HG02943 (cell line): ENCODE results near the gene CATSPERZ.

Experiments used
- ATAC-seq: cut with Tn5 transposase; IDR thresholded peaks from one replicate; pipeline ENCODE4 v1.9.1; 2021; ENCODE audit warnings: mild to moderate bottlenecking, low read depth, moderate library complexity; ENCODE audit not compliant: unreplicated experiment

The CATSPERZ gene, protein sequence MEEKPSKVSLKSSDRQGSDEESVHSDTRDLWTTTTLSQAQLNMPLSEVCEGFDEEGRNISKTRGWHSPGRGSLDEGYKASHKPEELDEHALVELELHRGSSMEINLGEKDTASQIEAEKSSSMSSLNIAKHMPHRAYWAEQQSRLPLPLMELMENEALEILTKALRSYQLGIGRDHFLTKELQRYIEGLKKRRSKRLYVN

DNA sequence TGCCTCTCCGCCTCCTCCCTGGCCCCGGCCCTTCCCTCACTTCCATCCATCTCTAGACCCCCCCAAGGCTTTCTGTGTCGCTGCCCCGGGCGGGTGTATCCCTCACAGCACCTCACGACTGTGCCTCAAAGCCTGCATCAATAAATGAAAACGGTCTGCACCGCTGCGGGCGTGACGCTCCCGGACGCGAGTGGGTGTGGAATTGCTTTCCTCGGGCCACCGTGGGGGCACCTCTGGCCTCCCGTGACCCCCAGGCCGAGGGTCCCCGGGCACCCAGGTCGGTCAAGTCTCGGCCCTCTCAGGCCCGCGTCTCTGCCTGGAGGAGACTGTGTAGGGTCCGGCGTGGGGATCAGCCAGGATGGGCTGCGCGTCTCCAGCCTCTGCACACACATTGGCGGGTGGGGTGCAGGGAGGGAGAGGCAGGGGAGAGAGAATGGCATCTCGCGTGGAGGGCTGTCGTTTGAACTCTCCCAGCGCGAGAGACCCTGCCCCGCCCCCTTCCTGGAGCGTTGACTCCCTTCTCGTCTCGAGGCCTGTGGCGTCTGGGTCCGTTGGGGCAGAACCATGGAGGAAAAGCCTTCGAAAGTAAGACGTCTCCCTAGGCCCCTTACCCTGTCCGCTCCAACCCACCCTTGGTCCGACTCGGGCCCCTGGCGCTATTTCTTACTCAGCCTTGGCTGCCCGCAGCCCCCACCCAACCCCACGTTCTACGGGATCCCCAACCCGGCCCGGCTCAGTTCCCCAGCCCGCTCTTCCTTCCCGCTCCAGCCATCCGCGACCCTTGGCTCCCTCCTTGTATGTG lies at the start of gene CATSPERZ:
Gene CATSPERZ (plus strand): TSS at position 512 of the 802 bp plus-strand sequence. CDS start 53 bp downstream, at position 565.
- no peak for ATAC-seq

DNA sequence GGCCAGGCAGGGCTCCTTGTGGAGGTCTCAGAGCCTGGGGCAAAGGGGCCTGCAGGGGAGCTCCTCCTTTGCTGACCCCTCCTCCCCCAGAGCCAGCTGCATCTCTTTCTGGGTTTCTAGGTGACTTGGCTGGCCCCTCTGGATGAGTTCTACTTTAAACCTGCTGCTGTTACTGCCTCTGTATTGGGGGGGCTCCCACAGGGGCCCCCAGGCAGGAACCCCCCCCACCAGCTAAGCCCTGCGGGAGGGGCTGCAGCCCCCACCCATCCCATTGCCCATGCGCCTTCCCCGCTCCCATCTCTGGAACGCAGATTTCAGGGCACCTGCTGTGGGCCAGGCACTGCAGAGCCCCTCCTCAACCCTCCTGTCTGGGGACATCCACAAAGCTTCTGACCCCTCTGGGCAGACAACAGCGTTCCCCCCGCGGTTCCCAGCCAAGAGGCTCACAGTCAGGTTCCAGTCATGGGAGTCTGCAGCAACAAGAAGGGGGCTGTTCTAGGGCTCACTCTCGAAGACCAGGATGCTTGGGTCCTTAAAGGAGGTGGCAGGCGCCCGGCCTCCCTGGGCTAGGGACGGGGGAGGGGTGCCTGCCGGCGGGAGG lies 49.6 kb upstream of the CATSPERZ start:
- no peak for ATAC-seq

DNA sequence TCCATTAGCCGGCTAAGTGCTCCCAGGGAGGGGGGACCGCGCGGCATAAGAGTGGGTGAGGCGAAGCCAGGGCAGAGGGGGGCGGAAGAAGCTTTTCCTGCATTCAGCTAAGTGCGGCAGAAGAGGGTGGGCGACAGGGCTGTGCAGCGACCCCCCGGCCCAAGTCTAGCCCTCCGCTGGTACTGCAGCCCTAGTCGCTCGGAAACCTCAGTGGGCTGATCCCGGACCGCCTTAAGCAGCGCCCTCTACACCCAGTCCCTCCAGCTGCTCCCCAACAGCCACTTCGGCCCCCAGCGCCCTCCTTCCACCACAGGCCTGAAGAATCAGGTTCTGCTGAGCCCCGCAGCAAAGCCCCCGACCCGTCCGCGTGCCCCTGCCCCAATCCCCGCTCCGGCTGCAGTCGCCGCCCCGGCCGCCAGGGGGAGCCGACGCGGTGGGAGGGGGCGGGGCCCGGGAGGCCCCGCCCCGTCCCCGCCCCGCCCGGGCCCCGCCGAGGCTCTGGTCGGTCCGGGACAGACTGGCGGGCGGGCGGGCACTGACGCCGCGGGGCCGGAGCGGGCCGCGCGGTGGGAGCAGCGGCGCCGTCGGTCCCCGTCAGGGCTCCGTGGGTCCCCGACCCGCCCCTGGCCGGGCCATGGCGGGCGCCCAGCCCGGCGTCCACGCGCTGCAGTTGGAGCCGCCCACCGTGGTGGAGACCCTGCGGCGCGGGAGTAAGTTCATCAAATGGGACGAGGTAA lies 49.0 kb upstream of the CATSPERZ start, which contains the start of gene PLCB3:
Gene PLCB3 (plus strand): TSS at position 515 of the 737 bp plus-strand sequence. CDS start 120 bp downstream, at position 635.
- no peak for ATAC-seq

DNA sequence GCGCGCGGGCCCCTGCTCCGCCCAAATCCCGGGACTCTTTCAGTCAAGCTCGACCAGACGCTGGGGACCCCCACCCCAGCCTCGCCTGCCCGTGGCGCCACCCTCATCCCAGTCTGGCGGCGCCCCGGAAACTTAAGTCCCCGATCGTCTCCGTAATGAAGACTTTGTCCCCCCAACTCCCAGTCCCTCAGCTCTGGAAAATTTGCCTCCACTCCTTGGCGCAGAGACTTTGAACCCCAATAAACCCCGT lies 48.5 kb upstream of the CATSPERZ start:
- ATAC-seq = no peak

DNA sequence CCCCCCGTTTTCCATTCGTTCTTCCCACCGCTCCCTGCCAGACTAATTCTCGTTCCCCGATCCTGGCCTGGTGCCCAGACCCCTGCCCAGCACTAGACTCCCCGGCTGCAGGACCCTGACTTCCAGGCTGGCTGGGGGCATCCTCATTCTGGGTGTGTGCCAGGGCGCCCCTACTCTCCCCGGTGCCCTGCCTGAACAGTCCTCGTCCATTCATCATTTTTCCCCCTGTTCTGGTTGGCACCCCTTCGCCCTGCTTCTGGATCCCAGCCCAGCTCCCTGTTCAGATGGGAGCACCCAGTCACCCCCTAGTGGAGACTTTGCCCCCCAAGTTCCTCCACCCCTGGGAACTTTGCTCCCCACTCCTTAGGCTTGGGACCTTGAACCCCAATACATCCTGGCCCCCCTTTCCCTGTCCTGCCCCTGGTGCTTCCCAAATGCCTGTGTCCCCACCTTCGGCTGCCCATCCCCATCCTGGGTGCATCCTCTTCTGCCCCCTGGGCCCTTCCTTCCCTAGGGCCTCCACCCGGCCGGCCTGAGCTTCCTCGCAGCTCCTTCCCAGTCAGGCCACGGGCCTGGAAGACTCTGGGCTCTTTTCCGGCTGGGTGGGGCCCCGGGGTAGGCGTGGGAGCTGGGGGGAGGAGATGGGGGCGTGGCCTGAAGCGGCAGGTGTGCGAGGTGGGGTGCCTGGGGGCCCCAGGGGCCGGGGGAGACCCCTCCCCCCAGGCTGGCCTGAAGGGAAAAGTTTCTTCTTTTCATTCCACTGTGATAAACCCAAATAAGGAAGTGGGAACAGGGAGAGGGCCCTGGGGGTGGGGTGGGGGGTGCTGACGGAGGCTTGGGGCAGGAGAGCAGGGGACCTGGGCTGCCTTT lies 47.9 kb upstream of the CATSPERZ start:
- no peak for ATAC-seq

DNA sequence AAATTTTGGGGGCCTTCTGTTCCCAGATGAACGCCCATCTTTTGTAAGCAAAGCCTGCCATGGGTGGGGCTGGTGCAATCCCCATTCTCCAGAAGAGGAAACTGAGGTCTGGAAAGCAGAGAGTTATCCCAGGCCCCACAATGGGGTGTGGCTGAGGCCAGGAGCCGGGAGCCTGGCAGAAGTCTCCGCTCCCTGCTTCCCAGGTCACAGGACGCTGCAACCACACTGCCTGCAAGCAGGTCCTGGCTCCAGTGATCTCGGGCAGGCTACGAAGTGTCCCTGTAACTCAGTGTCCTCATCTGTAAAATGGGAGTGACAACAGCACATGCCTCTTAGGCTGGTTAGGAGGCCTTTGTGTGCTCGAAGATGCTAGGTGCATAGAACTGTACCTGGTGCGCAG lies 47.1 kb upstream of the CATSPERZ start:
- no peak for ATAC-seq

DNA sequence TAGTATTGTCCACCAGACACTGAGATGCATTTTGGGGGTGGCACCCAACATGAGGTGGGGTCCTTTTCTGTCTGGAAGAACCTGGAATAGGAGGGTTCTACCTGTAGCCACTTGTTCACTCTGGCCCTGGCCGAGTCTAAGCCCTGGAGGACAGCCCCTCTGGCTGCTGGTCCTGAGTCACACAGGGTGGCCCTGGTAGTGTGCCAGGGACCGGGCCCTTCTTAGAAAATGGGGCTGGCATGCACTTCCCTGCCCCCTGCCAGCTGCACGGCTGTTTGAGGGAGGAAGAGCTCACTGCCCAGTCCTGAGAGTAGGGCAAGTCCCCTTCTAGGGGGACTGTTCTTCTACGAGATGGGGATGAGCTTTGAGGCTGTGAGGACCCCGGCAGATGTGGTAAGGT lies 46.7 kb upstream of the CATSPERZ start:
- no peak for ATAC-seq

DNA sequence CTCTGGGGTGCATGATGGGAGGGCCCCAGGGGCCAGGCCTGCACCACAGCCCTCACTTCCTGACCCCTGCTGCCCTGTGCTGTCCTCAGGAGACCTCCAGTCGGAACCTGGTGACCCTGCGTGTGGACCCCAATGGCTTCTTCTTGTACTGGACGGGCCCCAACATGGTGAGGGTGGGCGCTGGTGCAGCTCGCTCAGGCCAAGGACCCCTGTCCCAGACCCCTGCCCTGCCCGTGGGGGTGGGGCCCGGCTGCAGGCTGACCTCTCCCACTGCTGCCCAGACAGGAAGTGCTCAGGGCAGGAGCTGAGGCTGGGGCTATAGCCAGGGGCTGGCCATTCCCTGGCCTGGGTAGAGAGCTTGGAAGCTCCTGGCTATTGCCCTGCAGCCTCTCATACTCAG lies 45.8 kb upstream of the CATSPERZ start:
- ATAC-seq = no peak

DNA sequence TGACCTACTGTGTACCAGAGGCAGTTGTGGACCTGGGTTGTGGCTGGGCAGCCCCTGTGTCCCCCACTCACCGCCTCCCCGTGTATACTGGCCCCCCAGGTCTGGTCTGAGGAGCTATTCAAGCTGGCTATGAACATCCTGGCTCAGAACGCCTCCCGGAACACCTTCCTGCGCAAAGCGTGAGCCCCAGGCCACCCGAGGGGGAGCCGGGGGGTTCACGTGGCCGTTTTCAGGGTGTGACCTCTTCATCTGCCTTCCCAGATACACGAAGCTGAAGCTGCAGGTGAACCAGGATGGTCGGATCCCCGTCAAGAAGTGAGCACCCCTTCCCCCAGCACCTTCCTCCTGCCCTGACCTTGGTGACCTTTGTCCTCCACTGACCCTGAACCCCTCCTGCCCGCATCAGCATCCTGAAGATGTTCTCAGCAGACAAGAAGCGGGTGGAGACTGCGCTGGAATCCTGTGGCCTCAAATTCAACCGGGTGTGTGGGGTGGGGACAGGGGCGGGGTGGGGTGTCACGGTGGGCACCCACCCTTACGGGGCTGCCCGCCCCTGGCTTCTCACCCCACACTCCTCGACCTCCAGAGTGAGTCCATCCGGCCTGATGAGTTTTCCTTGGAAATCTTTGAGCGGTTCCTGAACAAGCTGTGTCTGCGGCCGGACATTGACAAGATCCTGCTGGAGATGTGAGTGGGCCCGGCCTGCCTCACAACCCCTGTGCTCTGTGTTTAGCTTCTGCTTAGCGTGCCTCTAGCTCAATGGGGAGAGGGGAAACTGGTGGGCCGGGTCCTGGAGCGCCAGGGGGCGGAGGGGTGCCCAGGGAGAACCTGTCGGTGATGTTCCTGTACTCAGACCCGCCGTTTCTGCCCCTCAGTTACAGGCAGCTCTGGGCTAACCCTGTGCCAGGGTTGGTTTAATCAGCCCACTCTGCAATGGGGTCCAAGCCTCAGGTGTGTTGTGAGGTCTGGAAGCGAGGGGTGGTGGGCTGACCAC lies 44.7 kb upstream of the CATSPERZ start:
- ATAC-seq = no peak

DNA sequence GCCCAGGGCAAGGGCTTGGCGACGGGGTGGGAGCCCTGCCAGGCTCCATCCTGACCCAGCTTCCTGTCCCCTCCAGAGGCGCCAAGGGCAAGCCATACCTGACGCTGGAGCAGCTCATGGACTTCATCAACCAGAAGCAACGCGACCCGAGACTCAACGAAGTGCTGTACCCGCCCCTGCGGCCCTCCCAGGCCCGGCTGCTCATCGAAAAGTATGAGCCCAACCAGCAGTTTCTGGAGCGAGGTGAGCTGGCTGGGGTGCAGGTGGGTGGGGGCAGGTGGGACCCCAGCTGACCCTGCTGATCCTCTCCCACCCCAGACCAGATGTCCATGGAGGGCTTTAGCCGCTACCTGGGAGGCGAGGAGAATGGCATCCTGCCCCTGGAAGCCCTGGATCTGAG lies 43.9 kb upstream of the CATSPERZ start:
- no peak for ATAC-seq

DNA sequence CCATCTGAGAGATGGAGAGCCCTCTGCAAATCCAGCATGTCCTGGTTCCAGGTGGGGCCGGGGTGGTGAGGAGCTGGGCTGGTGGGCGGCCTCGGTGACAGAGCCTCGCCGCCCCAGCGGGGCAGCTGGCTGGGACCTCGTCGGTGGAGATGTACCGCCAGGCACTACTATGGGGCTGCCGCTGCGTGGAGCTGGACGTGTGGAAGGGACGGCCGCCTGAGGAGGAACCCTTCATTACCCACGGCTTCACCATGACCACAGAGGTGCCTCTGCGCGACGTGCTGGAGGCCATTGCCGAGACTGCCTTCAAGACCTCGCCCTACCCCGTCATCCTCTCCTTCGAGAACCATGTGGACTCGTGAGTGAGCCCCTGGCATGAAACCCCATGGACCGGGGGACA lies 41.8 kb upstream of the CATSPERZ start:
- no peak for ATAC-seq

DNA sequence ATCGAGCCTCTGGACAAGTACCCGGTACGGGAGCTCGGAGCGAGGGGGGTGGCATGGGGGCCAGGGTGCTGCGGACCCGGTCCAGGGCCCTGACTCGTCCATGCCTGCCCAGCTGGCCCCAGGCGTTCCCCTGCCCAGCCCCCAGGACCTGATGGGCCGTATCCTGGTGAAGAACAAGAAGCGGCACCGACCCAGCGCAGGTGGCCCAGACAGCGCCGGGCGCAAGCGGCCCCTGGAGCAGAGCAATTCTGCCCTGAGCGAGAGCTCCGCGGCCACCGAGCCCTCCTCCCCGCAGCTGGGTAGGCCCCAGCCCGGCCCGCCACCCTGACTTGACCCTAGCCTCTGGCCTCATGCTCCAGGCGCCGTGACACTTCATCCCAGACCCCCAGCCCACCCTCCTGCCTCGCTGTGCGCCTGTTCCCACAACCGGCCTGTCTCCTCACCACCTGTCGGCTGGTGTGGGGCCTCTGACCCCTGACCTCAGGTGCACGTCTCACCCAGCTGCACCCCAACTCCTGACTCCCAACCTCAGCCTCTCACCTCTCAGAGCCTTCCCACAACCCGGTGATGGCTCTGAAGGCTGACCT lies 41.1 kb upstream of the CATSPERZ start:
- ATAC-seq = no peak

DNA sequence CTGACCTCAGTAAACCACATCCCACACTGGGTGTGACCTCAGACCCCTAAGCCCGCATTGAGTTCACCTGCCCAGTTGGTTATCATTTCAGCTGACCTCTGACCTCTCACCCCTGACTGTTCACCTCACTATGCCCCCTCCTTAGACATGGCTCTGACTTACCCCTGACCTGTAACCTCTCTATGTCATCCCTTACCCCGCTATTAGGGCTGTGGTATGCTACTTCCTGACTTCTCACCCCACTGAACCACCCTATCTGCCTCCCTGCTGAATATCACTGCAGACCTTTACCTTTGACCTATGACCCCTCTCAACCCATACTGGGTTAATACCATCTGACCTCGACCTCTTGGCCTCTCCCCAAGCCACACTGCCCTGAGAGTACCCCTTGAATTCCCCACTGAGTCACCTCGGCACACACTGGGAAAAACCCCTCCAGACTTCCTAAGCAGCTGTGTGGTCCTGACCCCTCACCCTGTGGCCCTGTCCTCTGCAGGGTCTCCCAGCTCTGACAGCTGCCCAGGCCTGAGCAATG lies 40.6 kb upstream of the CATSPERZ start:
- ATAC-seq = no peak

DNA sequence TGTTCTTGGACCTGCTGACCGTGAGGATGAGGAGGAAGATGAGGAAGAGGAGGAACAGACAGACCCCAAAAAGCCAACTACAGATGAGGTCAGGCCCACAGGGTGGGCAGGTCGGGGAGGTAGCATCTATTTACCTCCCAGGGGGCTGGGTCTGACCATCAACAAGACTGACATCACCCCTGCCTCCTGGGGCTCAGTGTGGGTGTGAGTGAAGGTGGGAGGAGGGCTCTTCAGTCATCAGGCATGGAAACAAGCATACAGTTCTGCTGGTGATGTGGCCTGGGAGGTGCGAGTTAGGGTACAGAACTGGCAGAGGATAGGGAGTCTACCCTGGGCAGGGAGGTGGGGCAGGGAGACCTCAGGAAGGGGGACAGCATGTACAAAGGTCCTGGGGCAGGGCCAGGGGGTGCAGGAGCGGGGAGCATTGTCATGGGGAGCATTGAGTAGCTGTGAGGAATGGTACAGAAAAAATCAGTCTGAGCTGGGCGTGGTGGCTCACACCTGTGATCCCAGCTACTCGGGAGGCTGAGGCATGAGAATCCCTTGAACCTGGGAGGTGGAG lies 39.9 kb upstream of the CATSPERZ start:
- no peak for ATAC-seq

DNA sequence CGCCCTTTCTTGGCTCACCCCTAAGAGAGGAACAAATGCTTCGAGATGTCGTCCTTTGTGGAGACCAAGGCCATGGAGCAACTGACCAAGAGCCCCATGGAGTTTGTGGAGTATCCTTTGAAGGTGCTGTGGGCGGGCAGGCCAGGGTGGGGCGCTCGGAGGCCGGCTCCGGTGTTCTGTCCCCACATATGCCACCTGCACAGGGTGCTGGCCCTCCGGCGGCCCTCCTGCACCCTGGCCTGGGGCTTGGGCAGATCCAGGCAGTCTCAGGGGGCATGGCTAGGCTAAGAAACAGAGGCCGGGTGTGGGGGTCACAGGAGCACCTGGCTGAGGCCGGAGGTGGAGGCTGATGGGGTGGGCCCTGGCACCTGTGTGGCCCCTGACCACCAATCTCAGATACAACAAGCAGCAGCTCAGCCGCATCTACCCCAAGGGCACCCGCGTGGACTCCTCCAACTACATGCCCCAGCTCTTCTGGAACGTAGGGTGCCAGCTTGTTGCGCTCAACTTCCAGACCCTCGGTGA lies 38.5 kb upstream of the CATSPERZ start:
- ATAC-seq = no peak

DNA sequence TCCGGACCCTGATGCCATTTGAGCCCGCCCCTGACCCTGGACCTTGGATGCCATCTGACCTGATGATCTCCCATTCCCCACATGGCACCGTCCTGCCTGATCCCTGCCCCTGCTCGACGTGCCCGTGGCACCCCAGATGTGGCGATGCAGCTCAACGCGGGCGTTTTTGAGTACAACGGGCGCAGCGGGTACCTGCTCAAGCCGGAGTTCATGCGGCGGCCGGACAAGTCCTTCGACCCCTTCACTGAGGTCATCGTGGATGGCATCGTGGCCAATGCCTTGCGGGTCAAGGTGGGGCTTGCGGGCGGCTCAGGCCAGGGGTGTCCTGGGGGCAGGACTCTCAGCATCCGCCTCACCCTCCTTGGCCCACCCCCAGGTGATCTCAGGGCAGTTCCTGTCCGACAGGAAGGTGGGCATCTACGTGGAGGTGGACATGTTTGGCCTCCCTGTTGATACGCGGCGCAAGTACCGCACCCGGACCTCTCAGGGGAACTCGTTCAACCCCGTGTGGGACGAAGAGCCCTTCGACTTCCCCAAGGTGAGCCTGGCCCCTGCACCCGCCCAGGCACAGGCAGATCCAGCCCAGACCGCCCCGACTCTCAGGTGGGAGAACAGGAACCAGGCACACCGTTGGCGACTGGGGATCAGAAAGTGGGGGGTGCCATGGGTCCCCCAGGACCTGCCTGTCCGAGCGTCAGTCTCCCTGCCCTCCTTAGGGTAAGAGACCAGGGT lies 37.7 kb upstream of the CATSPERZ start:
- no peak for ATAC-seq
